GM23338 (cell line): Measurements from ENCODE around the gene CACNA2D3. TPM values are rescaled to one million over a fixed set of nuclear protein-coding genes. Genes with fewer than 3 reads are reported as not detected.

ENCODE experiments used
- ATAC-seq: fragments of 200-7000 bp; cut with Tn5 transposase; 3 replicates; pipeline ENCODE4 v1.9.1; 2020
- DNase-seq: peaks from one replicate; pipeline ENCODE4 v3.0.0-alpha.2; 2015; ENCODE audit warnings: low spot score
- H2AFZ ChIP-seq: fragments of 200-600 bp; sonication (generic); 2 replicates; pipeline ENCODE4 v1.8.0; 2016; ENCODE audit warnings: antibody characterized with exemption, mild to moderate bottlenecking, moderate library complexity
- H3F3A ChIP-seq: fragments of 200-600 bp; sonication (generic); replicated peaks from 2 replicates; pipeline ENCODE4 v1.8.0; 2017; ENCODE audit warnings: antibody characterized with exemption, mixed run types, low read depth
- H3K27ac ChIP-seq: fragments of 200-600 bp; sonication (generic); 2 replicates; pipeline ENCODE4 v1.6.1; 2016; ENCODE audit warnings: low read depth
- H3K27me3 ChIP-seq: fragments of 200-600 bp; sonication (generic); 2 replicates; pipeline ENCODE4 v1.8.0; 2016; ENCODE audit warnings: mild to moderate bottlenecking, mixed run types, moderate library complexity; ENCODE audit not compliant: insufficient read depth
- H3K36me3 ChIP-seq: fragments of 200-600 bp; sonication (generic); 2 replicates; pipeline ENCODE4 v1.8.0; 2016; ENCODE audit warnings: mild to moderate bottlenecking; ENCODE audit not compliant: insufficient read depth
- H3K4me1 ChIP-seq: fragments of 200-600 bp; sonication (generic); 2 replicates; pipeline ENCODE4 v1.8.0; 2016; ENCODE audit warnings: mild to moderate bottlenecking, moderate library complexity; ENCODE audit not compliant: insufficient read depth
- H3K4me2 ChIP-seq: fragments of 200-600 bp; sonication (generic); 2 replicates; pipeline ENCODE4 v1.7.1; 2017; ENCODE audit warnings: mixed run types
- H3K4me3 ChIP-seq: fragments of 200-600 bp; sonication (generic); 2 replicates; pipeline ENCODE4 v1.6.1; 2016; ENCODE audit warnings: mixed run types
- H3K79me2 ChIP-seq: fragments of 200-600 bp; sonication (generic); replicated peaks from 2 replicates; pipeline ENCODE4 v1.8.0; 2017; ENCODE audit warnings: mild to moderate bottlenecking; ENCODE audit not compliant: insufficient read depth
- H3K9me2 ChIP-seq: fragments of 200-600 bp; sonication (generic); 2 replicates; pipeline ENCODE4 v1.8.0; 2017; ENCODE audit not compliant: insufficient read depth
- H4K20me1 ChIP-seq: fragments of 200-600 bp; sonication (generic); replicated peaks from 2 replicates; pipeline ENCODE4 v1.8.0; 2017; ENCODE audit warnings: mild to moderate bottlenecking; ENCODE audit not compliant: insufficient read depth
- H3K27ac Mint-ChIP-seq: 2 replicates; pipeline ENCODE4 v1.8.0; 2020; ENCODE audit warnings: inconsistent platforms, mild to moderate bottlenecking, moderate library complexity, mixed read lengths
- H3K27me3 Mint-ChIP-seq: 3 replicates; pipeline ENCODE4 v1.8.0; 2022; ENCODE audit warnings: low read depth, mild to moderate bottlenecking, moderate library complexity, mixed read lengths, inconsistent platforms; ENCODE audit not compliant: insufficient read depth, poor library complexity
- H3K36me3 Mint-ChIP-seq: 3 replicates; pipeline ENCODE4 v1.8.0; 2021; ENCODE audit warnings: low read depth, mild to moderate bottlenecking, inconsistent platforms, moderate library complexity, mixed read lengths
- H3K4me1 Mint-ChIP-seq: 3 replicates; pipeline ENCODE4 v1.8.0; 2020; ENCODE audit warnings: mild to moderate bottlenecking, inconsistent platforms, mixed read lengths
- H3K4me3 Mint-ChIP-seq: 3 replicates; pipeline ENCODE4 v1.8.0; 2021; ENCODE audit warnings: moderate library complexity, mild to moderate bottlenecking, inconsistent platforms, mixed read lengths
- H3K9me3 Mint-ChIP-seq: 3 replicates; pipeline ENCODE4 v1.8.0; 2020; ENCODE audit warnings: moderate library complexity, mild to moderate bottlenecking, inconsistent platforms, mixed read lengths
- CREB1 ChIP-seq: fragments of 250-450 bp; sonication (Bioruptor Pico); IDR thresholded peaks from 2 replicates; pipeline ENCODE4 v1.5.0; 2020; ENCODE audit warnings: low read depth, mild to moderate bottlenecking, moderate library complexity
- CTCF ChIP-seq, 2 experiments: fragments of 200-600 bp in 1 of 2; sonication (generic) in 1 of 2; conservative IDR thresholded peaks; 2 replicates each; pipeline versions ENCODE4 v1.5.1 to v1.6.1; 2016 to 2017; ENCODE audit warnings: antibody characterized with exemption in 2 of 2, low read depth in 2 of 2, mild to moderate bottlenecking in 2 of 2, moderate library complexity in 1 of 2
- EZH2 ChIP-seq: fragments of 200-600 bp; sonication (generic); IDR thresholded peaks from one replicate; pipeline ENCODE4 v1.8.0; 2017; ENCODE audit warnings: antibody characterized with exemption, mild to moderate bottlenecking, low read depth; ENCODE audit not compliant: unreplicated experiment
- JUNB ChIP-seq: IDR thresholded peaks from one replicate; pipeline ENCODE4 v1.6.1; 2016; ENCODE audit warnings: antibody characterized with exemption; ENCODE audit not compliant: unreplicated experiment
- NANOG ChIP-seq: IDR thresholded peaks from 2 replicates; pipeline ENCODE4 v1.6.1; 2016; ENCODE audit warnings: antibody characterized with exemption, borderline replicate concordance
- POLR2AphosphoS5 ChIP-seq: IDR thresholded peaks from 2 replicates; pipeline ENCODE4 v1.6.1; 2016; ENCODE audit warnings: antibody characterized with exemption, low read depth
- REST ChIP-seq: IDR thresholded peaks from one replicate; pipeline ENCODE4 v1.6.1; 2018; ENCODE audit warnings: antibody characterized with exemption; ENCODE audit not compliant: unreplicated experiment
- STAT1 ChIP-seq: IDR thresholded peaks from one replicate; pipeline ENCODE4 v1.6.1; 2016; ENCODE audit warnings: antibody characterized with exemption; ENCODE audit not compliant: unreplicated experiment
- ZNF114 ChIP-seq: fragments of 250-450 bp; sonication (Bioruptor Pico); IDR thresholded peaks from 2 replicates; pipeline ENCODE4 v1.5.0; 2020; ENCODE audit warnings: mild to moderate bottlenecking, moderate library complexity
- ZNF331 ChIP-seq: fragments of 250-450 bp; sonication (Bioruptor Pico); IDR thresholded peaks from 2 replicates; pipeline ENCODE4 v1.5.0; 2020; ENCODE audit warnings: low read depth, mild to moderate bottlenecking, moderate library complexity
- ZNF462 ChIP-seq: fragments of 250-450 bp; sonication (Bioruptor Pico); IDR thresholded peaks from 2 replicates; pipeline ENCODE4 v1.5.0; 2020; ENCODE audit warnings: mild to moderate bottlenecking, moderate library complexity
- polyA plus RNA-seq: library from polyadenylated mRNA; unstranded; fragments of >200 nt; fragmentation: Nextera tagmentation; extraction: Ambion mirVana; gene quantifications from 2 replicates; pipeline ENCODE4 v1.2.1, GENCODE V29; 2016
- total RNA-seq: library from RNA; depleted of rRNA; stranded (reverse); fragments of >200 nt; shearing (Covaris generic); gene quantifications from 2 replicates; pipeline ENCODE4 v1.2.3, GENCODE V29; 2014

CACNA2D3 gene
- total and polyA plus RNA-seq, 2 experiments from 2014 or later, result 2.2 to 2.3 TPM

GRCh38 chr3:54822206-54822605, 699.9 kb downstream of the CACNA2D3 start:
- Histone ChIP-seq H3K27ac (no peak overlapping the region), H4K20me1 (peaks cover 16% of the 10 kb centered on the region), H3K79me2 (no peaks in the 10 kb centered on the region), H3K27me3 (peaks cover 74% of the 10 kb centered on the region), H3K4me3 (no peak overlapping the region), H3K4me2 (no peak overlapping the region), H3F3A (no peaks in the 10 kb centered on the region), H3K36me3 (no peaks in the 10 kb centered on the region), H3K9me2 (0 out of 2 replicates have a peak, but pooled peaks cover 5% of the 10 kb centered on the region), H2AFZ (no peak overlapping the region), H3K4me1 (peaks cover 20% of the 10 kb centered on the region)
- Mint-ChIP-seq H3K4me1 (peaks cover 16% of the 10 kb centered on the region), H3K27me3 (peaks cover 69% of the 10 kb centered on the region), H3K36me3 (no peaks in the 10 kb centered on the region), H3K27ac (no peak overlapping the region), H3K9me3 (no peaks in the 10 kb centered on the region; the same call in 2 of the 3 replicates), H3K4me3 (no peak overlapping the region)
- ATAC-seq, result no peak
- no peak for DNase-seq
- TF ChIP-seq POLR2AphosphoS5, result no peak
- no peak for TF ChIP-seq STAT1
- TF ChIP-seq JUNB, result no peak
- TF ChIP-seq CREB1 (CRISPR knock-in tag), result no peak
- TF ChIP-seq NANOG, result no peak
- TF ChIP-seq ZNF114, result no peak
- TF ChIP-seq CTCF (conservative IDR thresholded peaks at IDR 0.05; ENCODE audit: low read depth in 2 of 2), result no peak
- TF ChIP-seq EZH2, result no peak
- TF ChIP-seq ZNF462 (CRISPR knock-in tag), result no peak
- no peak for TF ChIP-seq REST
- TF ChIP-seq ZNF331 (CRISPR knock-in tag), result no peak
